C1 segment of cervical spinal cord (tissue), 14 donors: ENCODE results near the gene CPE.
"Not testable (repeated sequence)": the region's sequence is repeated elsewhere in the genome, so short reads cannot be mapped to it uniquely, and the experiment has no call there.

Source experiments
- DNase-seq, 14 donors: peaks; one replicate each; lab custom pipeline; 2025; lab: John Stamatoyannopoulos, UW

CPE gene

DNA sequence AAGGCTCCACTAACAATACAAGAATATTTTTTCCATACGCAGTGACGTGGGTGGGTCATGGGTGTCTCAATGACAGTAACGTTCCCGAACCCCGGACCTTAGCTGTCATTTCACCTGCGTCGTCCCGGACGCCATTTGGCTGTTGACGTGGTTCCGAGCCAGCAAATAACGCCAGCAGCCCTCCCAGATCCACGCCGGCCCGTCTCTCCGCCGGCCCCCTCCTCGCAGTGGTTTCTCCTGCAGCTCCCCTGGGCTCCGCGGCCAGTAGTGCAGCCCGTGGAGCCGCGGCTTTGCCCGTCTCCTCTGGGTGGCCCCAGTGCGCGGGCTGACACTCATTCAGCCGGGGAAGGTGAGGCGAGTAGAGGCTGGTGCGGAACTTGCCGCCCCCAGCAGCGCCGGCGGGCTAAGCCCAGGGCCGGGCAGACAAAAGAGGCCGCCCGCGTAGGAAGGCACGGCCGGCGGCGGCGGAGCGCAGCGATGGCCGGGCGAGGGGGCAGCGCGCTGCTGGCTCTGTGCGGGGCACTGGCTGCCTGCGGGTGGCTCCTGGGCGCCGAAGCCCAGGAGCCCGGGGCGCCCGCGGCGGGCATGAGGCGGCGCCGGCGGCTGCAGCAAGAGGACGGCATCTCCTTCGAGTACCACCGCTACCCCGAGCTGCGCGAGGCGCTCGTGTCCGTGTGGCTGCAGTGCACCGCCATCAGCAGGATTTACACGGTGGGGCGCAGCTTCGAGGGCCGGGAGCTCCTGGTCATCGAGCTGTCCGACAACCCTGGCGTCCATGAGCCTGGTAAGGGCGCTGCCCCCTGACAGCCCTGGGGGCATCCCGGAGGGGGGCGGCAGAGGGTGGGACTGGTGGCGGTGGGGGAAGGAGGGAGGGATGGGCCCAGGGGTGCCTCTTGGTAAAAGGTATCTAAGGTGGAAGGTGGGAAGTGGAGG, at the start of gene CPE:
Gene CPE, plus strand, starts transcription at position 264 of the 933 bp plus-strand sequence. Its CDS starts 214 bp downstream, at position 478.
- peak; percentile 17 to 91 (median 70) for DNase-seq

- no peak for DNase-seq
These were observed 48.7 kb upstream of the CPE start for GRCh38 chr4:165330071-165330470.

DNA sequence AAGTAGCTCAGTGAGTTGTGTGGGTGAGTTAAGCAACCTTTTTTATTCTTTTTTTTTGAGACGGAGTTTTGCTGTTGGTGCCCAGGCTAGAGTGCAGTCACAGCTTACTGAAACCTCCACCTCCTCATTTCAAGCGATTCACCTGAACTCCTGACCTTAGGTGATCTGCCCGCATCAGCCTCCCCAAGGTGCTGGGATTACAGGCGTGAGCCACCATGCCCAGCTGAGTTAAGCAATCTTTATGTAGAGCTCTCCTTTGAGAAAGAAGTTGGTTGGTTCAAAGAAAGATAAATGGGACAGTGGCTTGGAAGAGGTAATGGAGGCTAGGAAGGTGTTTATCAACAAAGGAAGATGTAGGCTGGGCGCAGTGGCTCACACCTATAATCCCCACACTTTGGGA, 48.1 kb upstream of the CPE start:
- no peak for DNase-seq

- DNase-seq, result no peak
These were observed 47.4 kb upstream of the CPE start for GRCh38 chr4:165331359-165331758.

- no peak for DNase-seq
These were observed 47.0 kb upstream of the CPE start for GRCh38 chr4:165331823-165332222.

GRCh38 chr4:165332502-165332901, 46.3 kb upstream of the CPE start:
- DNase-seq, result no peak

DNA sequence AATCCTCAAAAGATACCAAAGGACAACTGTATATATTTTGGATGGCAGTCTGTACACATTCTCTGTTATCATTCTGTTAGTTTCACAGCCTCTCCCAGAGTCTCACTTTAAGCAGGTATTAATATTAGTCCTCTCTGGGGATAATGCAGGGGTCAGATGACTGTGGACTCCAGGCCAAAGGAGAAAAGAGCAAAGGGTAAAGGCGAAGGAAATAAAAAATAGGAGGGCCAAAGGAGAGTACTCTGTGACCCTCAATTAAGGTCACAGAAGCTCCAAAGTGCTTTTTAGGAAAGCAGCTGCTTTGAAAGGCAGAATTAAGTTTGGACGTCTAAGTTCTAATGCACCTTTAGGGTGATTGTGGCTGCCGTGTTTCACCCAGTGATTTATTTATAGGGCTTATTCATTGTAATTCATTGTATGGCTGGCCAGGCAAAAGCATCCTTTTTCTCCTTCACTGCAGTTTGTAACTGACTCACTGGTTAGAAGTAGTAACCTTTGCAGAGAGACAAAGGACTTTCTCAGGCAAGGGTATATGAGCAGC, 43.6 kb upstream of the CPE start:
- no peak for DNase-seq

DNA sequence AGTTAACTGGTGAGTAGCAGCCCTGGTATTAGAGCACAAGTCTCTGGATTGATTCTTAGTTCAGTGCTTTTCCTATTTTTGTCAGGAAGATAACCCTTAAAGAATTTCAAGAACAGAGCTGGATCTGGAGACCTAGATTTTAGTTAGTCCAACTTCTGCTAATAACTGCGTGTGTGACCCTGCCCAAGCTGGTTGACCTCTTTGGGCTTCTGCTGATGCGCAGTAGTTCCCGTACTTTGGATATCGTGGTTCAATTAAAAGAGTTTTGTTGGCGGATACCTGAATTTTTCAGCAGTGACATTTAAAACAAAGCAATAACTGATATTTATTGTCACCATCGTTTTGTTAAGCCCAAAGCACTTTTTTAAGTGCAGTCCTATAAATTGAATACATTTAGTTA, 42.1 kb upstream of the CPE start:
- DNase-seq, result no peak

GRCh38 chr4:165342340-165342739, 36.5 kb upstream of the CPE start:
- not testable (repeated sequence) for DNase-seq

DNA sequence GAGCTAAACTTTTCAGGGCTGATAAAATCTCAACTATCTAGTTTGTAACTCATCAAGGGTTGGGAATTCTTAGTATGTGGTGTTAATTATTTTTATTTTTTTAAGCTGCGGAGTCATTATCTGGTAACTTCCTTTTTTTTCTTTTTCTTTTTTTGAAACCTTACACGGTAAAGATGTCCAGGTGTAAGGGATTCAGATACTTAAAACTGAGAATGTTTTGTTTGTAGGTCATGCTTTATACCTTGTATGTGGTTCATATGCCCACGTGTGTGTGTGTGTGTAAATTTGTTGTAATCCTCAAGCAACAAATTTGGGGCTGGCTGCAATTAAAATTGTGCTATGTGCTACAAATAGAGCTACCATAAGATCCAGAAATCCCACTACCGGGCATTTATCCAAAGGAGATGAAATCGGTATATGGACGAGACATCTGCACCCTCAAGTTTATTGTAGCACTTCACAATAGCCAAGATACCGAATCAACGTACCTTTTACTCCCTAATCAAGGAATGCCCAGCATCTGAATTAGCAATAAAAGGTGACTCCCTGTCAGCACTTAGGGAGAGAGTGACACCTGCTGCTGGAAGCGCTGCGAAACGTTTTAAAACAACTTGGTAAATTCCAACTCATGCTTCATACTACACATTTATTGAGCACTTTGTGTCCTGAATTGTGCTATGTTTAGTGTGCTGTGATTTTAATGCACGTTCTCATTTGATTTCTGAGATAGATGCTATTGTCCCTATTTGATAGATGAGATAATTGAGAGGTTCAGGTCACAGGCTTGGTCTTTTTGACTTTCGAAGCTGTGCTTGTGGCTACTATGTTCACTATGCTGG, 35.2 kb upstream of the CPE start:
- DNase-seq, result no peak

DNA sequence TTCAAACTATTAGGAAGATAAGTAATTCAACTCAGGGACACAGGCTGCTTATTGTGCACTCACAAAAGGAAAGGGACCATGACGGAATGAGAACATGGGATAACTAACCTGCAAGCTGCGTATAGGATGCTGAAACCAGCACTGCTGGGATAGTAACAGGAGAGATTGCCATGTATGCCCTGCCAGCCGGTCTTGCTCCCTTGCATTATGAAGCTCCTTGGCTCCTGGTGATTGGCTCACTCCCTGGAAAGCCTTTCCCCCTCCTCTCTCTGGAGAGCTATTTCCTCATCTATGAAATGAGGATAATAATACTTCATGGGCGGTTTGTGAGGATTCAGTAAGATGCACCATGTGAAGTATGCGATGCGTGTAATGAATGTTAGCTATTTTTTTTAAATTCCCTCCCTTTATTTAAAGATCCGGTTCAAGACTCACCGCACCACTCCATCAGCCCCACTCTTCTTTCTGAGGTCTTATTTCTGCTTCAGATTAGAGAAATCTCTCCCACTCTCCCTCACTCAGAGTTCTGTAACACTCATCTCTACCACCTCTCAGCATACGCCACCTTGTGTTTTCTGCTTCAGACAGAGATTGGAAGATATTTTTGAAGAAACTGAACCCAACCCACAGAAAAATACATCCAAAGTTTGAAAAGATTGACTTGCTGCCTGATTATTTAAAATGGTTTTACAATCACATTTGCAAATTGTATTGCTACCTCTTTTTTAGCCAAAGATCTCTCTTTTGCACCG, 33.0 kb upstream of the CPE start:
- no peak for DNase-seq

DNA sequence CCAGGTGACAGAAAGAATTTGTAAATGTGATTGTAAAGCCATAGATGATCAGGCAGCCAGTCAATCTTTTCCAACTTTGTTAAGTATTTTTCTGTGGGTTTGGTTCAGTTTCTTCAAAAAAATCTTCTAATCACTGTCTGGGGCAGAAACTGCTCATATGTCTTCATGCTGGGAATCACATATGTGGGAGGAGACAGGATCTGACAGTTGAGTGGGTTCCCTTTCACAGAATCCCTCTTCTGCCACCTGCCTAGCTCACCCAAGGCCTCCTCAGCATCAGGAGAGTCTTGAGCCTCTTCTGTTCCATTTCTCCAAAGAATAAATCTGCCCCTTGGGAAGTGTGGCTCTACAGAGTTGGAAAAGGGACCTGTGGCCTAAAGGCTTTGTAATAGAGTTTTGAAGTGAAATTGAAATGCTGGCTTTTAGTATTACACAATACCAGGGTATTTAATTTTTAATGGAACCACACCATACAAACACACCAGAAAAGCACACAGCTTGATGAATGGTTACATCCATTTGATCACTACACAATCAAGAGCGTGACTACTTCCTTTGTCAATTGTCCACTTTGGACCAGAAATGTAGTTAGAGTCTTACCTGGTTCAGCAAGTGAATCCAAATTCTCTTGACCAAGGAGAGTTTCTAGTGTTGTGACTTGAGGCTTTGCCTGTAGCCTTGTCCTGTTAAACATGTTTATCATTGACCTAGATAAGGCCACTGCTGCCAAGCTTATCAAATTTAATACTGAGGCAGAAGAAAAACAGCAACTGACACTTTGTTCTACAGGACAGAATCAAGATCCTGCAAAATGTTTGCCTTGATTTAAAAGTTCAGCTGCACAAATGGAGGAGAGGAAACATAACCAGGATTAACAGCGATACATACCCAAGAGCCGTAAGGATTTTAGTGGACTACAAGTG, 30.9 kb upstream of the CPE start:
- DNase-seq, result no peak

GRCh38 chr4:165351359-165352130, 27.3 kb upstream of the CPE start:
- no peak for DNase-seq

DNA sequence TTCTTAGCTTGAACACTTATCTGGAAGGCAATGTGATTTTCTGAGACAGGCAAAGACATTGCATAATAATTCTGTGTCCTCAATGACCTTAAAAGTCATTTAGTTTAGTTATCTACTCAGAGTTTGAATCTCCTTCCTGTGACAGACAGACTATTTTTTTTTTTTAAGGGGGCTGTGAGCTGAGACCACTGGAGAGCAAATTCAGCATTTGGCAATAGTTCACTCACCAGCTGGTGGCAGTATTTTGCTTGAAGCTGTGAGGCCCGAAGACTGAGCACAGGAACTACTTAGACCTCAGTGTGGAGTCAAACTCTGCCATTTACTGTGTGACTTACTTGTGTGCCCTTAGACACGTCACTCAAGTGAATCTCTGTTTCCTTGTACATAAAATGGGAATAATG, 22.9 kb upstream of the CPE start:
- DNase-seq, result peak in 4 of 14 donors; percentile 5 to 13 (median 9)

DNA sequence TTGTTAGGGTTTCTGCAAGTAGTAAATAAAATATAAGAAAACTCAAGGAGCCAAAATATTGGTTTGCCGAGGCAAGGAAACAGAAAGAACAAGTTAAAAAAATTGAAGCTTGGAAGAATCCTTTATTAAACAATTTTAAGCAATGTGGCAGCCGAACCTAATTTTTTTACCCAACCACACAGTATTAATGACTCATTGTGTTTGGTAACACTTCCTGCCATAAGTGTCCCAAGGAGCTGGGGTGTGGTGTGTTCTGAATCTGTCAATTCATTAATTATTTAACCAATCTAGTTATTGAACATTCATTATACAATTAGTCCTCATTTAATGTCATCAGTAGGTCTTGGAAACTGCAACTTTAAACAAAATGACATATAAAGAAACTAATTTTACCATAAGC, 19.3 kb upstream of the CPE start:
- no peak for DNase-seq

GRCh38 chr4:165360041-165360695, 18.6 kb upstream of the CPE start:
- no peak for DNase-seq

DNA sequence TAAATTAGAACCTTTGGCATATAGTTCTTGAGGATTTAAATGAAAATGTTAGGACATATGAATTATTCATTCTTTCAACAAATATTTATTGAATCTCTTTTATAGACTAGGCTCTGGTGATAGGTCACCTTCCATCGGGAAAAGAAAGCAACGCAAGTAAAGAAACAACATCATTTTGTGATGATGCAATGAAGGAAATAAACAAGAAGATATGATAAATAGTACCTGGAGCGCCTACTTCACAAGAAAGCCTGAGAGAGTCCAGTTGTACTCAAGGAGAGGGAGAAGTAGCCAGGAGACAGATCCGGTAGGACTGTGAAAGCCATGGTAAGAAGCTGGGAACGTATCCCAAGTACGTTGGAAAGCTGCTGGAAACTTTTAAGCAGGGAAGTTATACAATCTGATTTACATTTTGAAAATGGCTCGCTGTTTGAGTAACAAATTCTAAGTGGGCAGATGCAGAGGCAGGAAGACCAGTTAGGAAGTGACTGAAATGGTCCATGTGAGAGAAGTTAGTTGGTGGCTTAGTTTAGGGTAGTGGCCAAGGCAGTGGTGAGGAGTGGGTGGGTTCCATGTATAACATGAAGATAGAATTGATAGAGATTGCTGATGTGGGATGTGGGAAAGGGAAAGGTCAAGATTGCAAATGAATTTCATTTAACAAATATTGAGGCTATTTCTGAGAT, 17.7 kb upstream of the CPE start:
- no peak for DNase-seq

DNA sequence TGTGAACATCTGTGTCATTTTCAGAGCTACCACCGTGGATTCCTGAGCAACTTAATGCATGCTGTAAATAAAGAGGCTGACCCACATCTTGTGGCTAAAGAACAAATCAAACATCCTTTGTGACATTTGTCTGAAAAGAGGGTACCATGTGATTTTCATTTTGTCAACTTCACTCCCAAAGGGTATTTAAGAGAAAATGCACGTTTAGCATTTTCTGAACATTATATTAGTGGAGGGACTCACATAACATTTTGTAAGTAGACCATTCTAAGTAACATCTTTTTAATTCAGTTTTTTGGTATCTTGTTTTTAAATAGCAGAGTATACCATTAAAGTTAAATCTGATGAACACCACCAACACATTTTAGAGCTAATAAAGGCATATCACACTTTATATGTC, 17.0 kb upstream of the CPE start:
- no peak for DNase-seq
